Erythroblast (primary cell): ENCODE measurements around the gene DGKD.

Experiments
- GATA1 ChIP-seq: IDR thresholded peaks from 2 replicates; pipeline ENCODE4 v1.6.1; 2011; ENCODE audit warnings: low read depth, mild to moderate bottlenecking, control low read depth, low read length, moderate library complexity
- POLR2A ChIP-seq: IDR thresholded peaks from 2 replicates; pipeline ENCODE4 v1.6.1; 2011; ENCODE audit warnings: mild to moderate bottlenecking, low read length

GRCh38 chr2:233519787-233520611 lies 165.7 kb downstream of the DGKD start:
- TF ChIP-seq POLR2A (no peak), GATA1 (no peak)
